HEK293T (cell line): ENCODE data around the gene HSPH1.

Experiments
- CTCF ChIA-PET: fragments of 350-600 bp; formaldehyde crosslinking; extraction: SDS; loops from one replicate; lab custom pipeline; 2021; ENCODE audit warnings: antibody characterized with exemption, inconsistent platforms; lab: Yijun Ruan, JAX
- POLR2A ChIA-PET: fragments of 350-600 bp; formaldehyde crosslinking; extraction: SDS; loops from one replicate; lab custom pipeline; 2020; ENCODE audit warnings: antibody characterized with exemption, inconsistent platforms; lab: Yijun Ruan, JAX
- DNase-seq: peaks from one replicate; pipeline ENCODE4 v3.0.0; 2012; ENCODE audit warnings: mixed read lengths; ENCODE audit errors: extremely low spot score
- ARNT ChIP-seq: fragments of 450-650 bp; IDR thresholded peaks from 2 replicates; pipeline ENCODE4 v1.6.1; 2017; ENCODE audit warnings: mild to moderate bottlenecking
- BHLHE40 ChIP-seq: fragments of 450-650 bp; IDR thresholded peaks from 2 replicates; pipeline ENCODE4 v1.6.1; 2016; ENCODE audit warnings: mild to moderate bottlenecking, moderate library complexity, borderline replicate concordance
- CTBP1 ChIP-seq: fragments of 450-650 bp; IDR thresholded peaks from 2 replicates; pipeline ENCODE4 v1.6.1; 2016; ENCODE audit warnings: borderline replicate concordance
- ELF4 ChIP-seq: fragments of 450-650 bp; IDR thresholded peaks from 2 replicates; pipeline ENCODE4 v1.6.1; 2017; ENCODE audit warnings: antibody characterized with exemption
- FOXA1 ChIP-seq: fragments of 450-650 bp; IDR thresholded peaks from 2 replicates; pipeline ENCODE4 v1.6.1; 2016; ENCODE audit warnings: mild to moderate bottlenecking
- FOXK2 ChIP-seq: fragments of 450-650 bp; IDR thresholded peaks from 2 replicates; pipeline ENCODE4 v1.6.1; 2016; ENCODE audit warnings: mild to moderate bottlenecking
- FOXM1 ChIP-seq: fragments of 450-650 bp; IDR thresholded peaks from 2 replicates; pipeline ENCODE4 v1.6.1; 2017; ENCODE audit warnings: mild to moderate bottlenecking, borderline replicate concordance
- HDGF ChIP-seq: fragments of 450-650 bp; IDR thresholded peaks from 2 replicates; pipeline ENCODE4 v1.6.1; 2017; ENCODE audit warnings: antibody characterized with exemption, borderline replicate concordance
- L3MBTL2 ChIP-seq: fragments of 450-650 bp; conservative IDR thresholded peaks from 2 replicates; pipeline ENCODE4 v1.6.1; 2016; ENCODE audit warnings: mild to moderate bottlenecking
- LEF1 ChIP-seq: fragments of 450-650 bp; IDR thresholded peaks from 2 replicates; pipeline ENCODE4 v1.6.1; 2017; ENCODE audit warnings: mild to moderate bottlenecking, borderline replicate concordance
- NFRKB ChIP-seq: fragments of 450-650 bp; IDR thresholded peaks from 2 replicates; pipeline ENCODE4 v1.6.1; 2016; ENCODE audit warnings: mild to moderate bottlenecking, moderate library complexity
- SP1 ChIP-seq: fragments of 450-650 bp; IDR thresholded peaks from 2 replicates; pipeline ENCODE4 v1.6.1; 2017
- SUZ12 ChIP-seq: fragments of 450-650 bp; IDR thresholded peaks from 2 replicates; pipeline ENCODE4 v1.6.1; 2016; ENCODE audit warnings: mild to moderate bottlenecking
- TARDBP ChIP-seq: fragments of 450-650 bp; IDR thresholded peaks from 2 replicates; pipeline ENCODE4 v1.6.1; 2016
- ZNF384 ChIP-seq: fragments of 450-650 bp; IDR thresholded peaks from 2 replicates; pipeline ENCODE4 v1.6.1; 2016
- TF ChIP-seq, protein P1 (sequence below): fragments of 450-650 bp; IDR thresholded peaks from 2 replicates; pipeline ENCODE4 v1.6.1; 2016

Gene HSPH1

DNA sequence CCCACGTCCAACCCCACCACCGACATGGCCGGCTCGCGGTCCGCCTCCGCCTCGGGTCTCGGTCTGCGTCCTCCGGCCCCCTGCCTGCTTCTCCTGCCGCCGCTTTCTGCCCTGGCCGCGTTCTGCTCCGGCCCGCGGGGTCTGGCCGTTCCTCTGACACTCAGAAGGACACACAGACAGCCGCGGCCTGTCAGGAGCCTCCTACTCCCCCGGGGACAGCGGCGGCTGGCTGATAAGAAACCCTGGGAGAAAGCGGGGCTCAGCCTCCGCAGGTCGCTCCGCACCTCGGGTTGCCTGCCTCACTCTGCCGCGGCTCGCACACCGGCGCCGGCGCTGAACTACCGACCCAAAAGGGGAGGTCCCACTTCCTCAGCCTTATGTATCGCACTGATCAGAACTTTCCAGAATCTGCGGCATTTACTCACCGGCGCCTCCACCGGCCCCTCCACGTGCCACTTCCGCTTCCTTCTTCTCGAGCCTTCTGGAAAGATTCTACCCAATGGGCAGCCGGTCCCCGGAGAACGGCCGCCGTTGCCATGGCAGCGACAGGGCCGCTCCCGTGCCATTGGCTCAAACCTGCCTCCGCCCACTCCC lies at the start of gene HSPH1:
HSPH1 (minus strand) TSS at position 348 of the 594 bp plus-strand sequence; CDS start at position 26, 322 bp downstream.
- TF ChIP-seq FOXM1 (no peak), ZNF384 (no peak), ELF4 (peak; percentile 84), ARNT (peak; percentile 98), L3MBTL2 (peak; percentile 90)
- POLR2A ChIA-PET: interaction anchor here (0.6 kb wide), 1 partner anchor 1500 kb away, joined by 3 read pairs; no protein-coding TSS in a partner anchor
- DNase-seq: peak; percentile 92
- CTCF ChIA-PET: no interaction called here

DNA sequence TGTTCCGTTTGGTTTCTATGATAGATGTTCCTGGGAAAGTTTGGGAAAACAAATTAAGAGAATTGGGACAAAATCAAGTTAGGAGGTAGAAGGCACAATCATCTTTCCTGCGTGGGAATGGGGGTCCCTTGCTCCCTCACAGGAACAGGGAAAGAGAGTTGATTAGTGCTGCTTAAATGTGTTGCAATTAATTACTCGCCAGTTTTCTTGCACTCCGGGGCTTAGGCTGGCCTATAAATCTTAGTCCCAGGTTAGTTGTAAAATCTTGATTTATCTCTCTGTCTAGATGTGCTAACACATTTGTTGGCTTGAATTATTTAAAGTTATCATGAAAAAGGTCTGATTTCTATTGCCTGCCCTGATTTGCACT lies 48.1 kb upstream of the HSPH1 start:
- CTCF ChIA-PET: interaction anchor here (1.0 kb wide), 1 partner anchor 215 kb away, joined by 4 read pairs; no protein-coding TSS in a partner anchor
- TF ChIP-seq, protein P1, sequence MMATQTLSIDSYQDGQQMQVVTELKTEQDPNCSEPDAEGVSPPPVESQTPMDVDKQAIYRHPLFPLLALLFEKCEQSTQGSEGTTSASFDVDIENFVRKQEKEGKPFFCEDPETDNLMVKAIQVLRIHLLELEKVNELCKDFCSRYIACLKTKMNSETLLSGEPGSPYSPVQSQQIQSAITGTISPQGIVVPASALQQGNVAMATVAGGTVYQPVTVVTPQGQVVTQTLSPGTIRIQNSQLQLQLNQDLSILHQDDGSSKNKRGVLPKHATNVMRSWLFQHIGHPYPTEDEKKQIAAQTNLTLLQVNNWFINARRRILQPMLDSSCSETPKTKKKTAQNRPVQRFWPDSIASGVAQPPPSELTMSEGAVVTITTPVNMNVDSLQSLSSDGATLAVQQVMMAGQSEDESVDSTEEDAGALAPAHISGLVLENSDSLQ: peak; percentile 85
- TF ChIP-seq ARNT: no peak
- POLR2A ChIA-PET: no interaction called here
- DNase-seq: no peak

DNA sequence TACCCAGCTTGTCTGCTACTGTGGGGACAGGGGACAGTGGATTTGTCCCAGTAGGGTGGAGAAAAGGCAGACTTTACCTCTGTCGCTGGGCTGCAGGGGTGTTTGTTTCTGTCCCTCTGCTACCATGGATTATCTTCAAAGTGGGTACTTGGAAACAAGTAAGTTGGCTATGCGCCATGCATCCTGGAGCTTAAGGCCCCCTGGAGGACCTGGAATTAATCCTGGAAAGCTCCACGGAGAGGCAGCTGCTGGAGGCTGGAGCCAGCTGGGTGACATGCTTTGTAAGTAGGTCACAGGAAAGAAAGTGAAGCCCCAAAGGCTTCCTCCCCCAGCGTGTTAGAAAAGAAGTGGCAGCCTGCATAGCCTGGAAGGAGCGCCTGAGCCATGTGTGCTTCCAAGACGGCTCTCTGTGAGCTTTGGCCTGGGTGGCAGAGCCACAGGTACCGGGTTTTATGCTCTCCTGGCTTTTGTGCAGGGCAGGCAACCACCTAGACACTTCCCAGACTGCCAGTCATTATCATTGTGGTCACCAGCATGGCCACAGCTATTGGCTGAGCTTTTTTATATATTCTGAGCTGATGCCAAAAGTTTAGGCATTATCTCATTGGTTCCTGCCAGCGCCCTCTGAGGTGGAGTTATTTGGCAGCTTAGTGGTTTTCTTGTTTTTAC lies 47.6 kb upstream of the HSPH1 start:
- POLR2A ChIA-PET: no interaction called here
- CTCF ChIA-PET: interaction anchor here (1.0 kb wide), 1 partner anchor 215 kb away, joined by 4 read pairs; no protein-coding TSS in a partner anchor
- peak; percentile 58 for DNase-seq
- TF ChIP-seq FOXM1 (no peak), NFRKB (no peak), FOXA1 (no peak), TARDBP (no peak), SUZ12 (no peak), LEF1 (no peak), SP1 (no peak), FOXK2 (no peak), ARNT (no peak), ELF4 (no peak), ZNF384 (no peak), BHLHE40 (no peak), CTBP1 (no peak), HDGF (no peak), L3MBTL2 (no peak)
- TF ChIP-seq, protein P1: no peak

DNA sequence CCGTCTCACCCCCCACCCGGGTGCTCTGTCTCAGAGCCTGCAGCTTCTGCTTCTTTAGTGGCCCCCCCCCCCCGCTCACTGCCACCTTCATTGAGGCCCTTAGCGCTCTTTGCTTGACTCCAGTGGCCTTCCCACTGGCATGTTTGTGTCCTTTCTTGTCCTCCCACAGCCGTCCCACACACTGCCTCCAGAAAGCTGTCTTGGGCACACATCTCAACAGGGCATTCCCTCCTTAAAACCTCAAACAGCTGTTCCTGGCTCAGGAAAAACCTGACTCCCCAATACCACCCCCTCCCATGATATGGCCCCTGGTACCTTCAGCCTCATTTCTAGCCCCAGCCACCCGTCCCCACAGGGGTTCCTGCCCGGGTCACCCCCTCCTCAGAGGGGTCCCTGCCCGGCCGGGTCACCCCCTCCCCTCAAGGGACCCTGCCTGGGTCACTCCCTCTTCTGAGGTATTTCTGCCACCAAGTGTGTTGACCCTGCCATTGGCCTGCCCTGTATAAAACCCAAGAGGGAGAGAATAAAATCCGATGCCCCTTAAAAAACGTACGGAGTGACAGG lies 46.9 kb upstream of the HSPH1 start:
- DNase-seq: no peak
- ChIA-PET POLR2A (no interaction called here), CTCF (no interaction called here)
- TF ChIP-seq CTBP1 (no peak), SUZ12 (no peak), FOXA1 (no peak), HDGF (no peak), SP1 (no peak), TARDBP (no peak), LEF1 (no peak), ELF4 (no peak), ARNT (no peak), ZNF384 (no peak), L3MBTL2 (no peak), BHLHE40 (no peak), FOXM1 (no peak), NFRKB (no peak), FOXK2 (no peak)
- TF ChIP-seq, protein P1: no peak

DNA sequence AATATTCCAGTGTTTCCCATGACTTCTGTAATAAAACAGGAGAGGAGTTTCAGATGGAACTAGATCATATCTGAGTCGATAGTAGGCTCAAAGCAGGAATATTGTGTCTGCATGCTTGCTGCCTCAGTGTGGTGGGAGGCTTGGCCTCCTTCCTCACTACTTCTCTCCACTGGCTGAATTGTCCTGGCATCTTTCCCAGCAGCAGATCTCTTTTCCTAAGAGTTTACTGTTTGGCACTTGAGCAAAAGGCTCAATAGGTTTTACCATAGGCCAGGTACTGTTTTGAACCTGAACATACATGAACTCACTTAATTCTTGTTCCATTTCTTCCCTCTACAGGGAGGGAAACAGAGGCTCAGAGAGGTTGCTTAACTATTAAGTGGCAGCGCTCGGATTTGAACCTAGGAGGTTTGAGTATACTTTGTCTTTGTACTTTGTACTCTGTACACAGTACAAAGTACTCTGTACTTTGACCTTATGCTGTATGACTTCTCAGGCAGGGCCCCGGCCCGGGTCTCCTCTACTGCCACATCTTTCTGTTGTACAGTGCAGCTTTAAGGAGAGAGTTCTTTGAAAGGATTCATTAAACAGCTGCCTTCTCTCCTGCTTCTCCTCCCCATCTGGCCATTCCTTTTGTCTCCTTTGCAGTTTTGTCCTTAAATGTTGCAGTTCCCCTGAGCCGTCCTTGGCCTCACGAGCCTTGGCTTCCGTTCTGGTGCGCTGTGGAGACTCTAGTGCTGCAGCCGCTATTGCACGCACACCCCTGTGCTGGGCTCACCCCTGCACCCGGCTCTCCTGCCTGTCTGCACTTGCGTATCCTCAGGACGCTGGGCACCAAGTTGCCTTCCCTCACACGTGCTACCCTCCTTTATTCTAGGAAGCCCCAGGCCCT lies 46.2 kb upstream of the HSPH1 start:
- ChIA-PET CTCF (no interaction called here), POLR2A (no interaction called here)
- no peak for TF ChIP-seq TARDBP
- no peak for DNase-seq

DNA sequence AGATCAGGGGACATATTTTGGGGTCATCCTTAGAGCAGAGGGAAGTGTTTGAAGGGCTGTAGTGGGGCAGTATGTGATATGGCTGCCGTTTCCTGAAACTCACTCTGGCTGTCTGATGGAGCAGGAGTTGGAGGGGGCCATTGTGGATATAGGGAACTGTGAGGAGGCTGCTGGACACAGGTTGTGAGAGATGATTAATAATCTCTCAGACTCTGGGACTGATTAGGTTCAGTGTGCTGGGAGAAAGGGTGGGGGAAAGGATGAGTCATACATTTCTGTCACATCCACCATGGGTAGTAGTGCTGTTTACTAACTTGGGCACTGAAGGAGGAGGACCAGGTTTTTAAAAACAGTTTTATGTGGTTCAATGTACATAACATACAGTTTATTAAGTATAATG lies 42.9 kb upstream of the HSPH1 start:
- ChIA-PET POLR2A (no interaction called here), CTCF (no interaction called here)
- DNase-seq: no peak
- TF ChIP-seq SUZ12: no peak
- TF ChIP-seq ZNF384: no peak
